HL-60 (cell line): ENCODE measurements around the gene NFASC.

Experiments
- DNase-seq, 2 experiments: peaks; one replicate each; pipeline ENCODE4 v3.0.0-alpha.2; 2010 to 2020; ENCODE audit warnings: low read depth in 1 of 2, low spot score in 1 of 2
- H3K27ac ChIP-seq: fragments of 250-450 bp; sonication (Bioruptor Pico); replicated peaks from 2 replicates; pipeline ENCODE4 v1.5.1; 2020; ENCODE audit warnings: mild to moderate bottlenecking, moderate library complexity
- H3K27me3 ChIP-seq: fragments of 250-450 bp; sonication (Bioruptor Pico); 2 replicates; pipeline ENCODE4 v1.5.1; 2021; ENCODE audit warnings: mild to moderate bottlenecking, moderate library complexity; ENCODE audit not compliant: insufficient read depth, poor library complexity, severe bottlenecking
- H3K4me3 ChIP-seq: replicated peaks from 2 replicates; pipeline ENCODE4 v1.5.1; 2011; ENCODE audit warnings: mild to moderate bottlenecking, control low read depth, low read length; ENCODE audit not compliant: insufficient read depth
- CTCF ChIP-seq: IDR thresholded peaks from one replicate; pipeline ENCODE4 v1.5.1; 2011; ENCODE audit warnings: low read length, control low read depth, inconsistent platforms; ENCODE audit not compliant: insufficient read depth
- GABPA ChIP-seq: IDR thresholded peaks from 2 replicates; pipeline ENCODE4 v1.6.1; 2012; ENCODE audit warnings: low read depth
- POLR2AphosphoS5 ChIP-seq: IDR thresholded peaks from 2 replicates; pipeline ENCODE4 v1.6.1; 2012; ENCODE audit warnings: low read depth
- REST ChIP-seq: IDR thresholded peaks from 2 replicates; pipeline ENCODE4 v1.6.1; 2012; ENCODE audit warnings: low read depth; ENCODE audit not compliant: insufficient replicate concordance
- SPI1 ChIP-seq: IDR thresholded peaks from 2 replicates; pipeline ENCODE4 v1.6.1; 2012; ENCODE audit warnings: low read depth, mild to moderate bottlenecking, borderline replicate concordance

The NFASC gene

GRCh38 chr1:204945565-204945977, 74.9 kb downstream of the NFASC start:
- no peak overlapping the region for H3K4me3 ChIP-seq
- H3K27me3 ChIP-seq: no peaks in the 10 kb centered on the region
- H3K27ac ChIP-seq: no peak overlapping the region
- TF ChIP-seq SPI1: no peak
- no peak for TF ChIP-seq GABPA
- TF ChIP-seq POLR2AphosphoS5: no peak
- TF ChIP-seq CTCF: no peak
- TF ChIP-seq REST: no peak
- DNase-seq: peak in 1 of 2 experiments; percentile 25

- no peak for TF ChIP-seq GABPA
- TF ChIP-seq REST: no peak
- no peak for TF ChIP-seq POLR2AphosphoS5
- no peaks in the 10 kb centered on the region for H3K27me3 ChIP-seq
- no peak overlapping the region for H3K27ac ChIP-seq
- no peak for DNase-seq
- no peak overlapping the region for H3K4me3 ChIP-seq
Observed at GRCh38 chr1:204946640-204947039, 76.0 kb downstream of the NFASC start.

- TF ChIP-seq REST: no peak
- no peak for TF ChIP-seq POLR2AphosphoS5
- no peak for TF ChIP-seq CTCF
- no peak for TF ChIP-seq SPI1
- no peak for TF ChIP-seq GABPA
- no peaks in the 10 kb centered on the region for H3K27me3 ChIP-seq
- H3K27ac ChIP-seq: no peak overlapping the region
- DNase-seq: no peak
- H3K4me3 ChIP-seq: no peak overlapping the region
Observed at GRCh38 chr1:204947338-204947737, 76.7 kb downstream of the NFASC start.

GRCh38 chr1:204947747-204948146, 77.1 kb downstream of the NFASC start:
- Histone ChIP-seq H3K4me3 (no peak overlapping the region), H3K27me3 (no peaks in the 10 kb centered on the region), H3K27ac (no peak overlapping the region)
- no peak for TF ChIP-seq POLR2AphosphoS5
- TF ChIP-seq REST: no peak
- TF ChIP-seq GABPA: no peak
- no peak for TF ChIP-seq SPI1
- TF ChIP-seq CTCF: no peak
- no peak for DNase-seq
